Activated CD8-positive, alpha-beta T cell treated with anti-CD3 and anti-CD28 coated beads for 36 hours (primary cell): Measurements from ENCODE around the gene TFRC. TPM values are rescaled to one million over a fixed set of nuclear protein-coding genes. Genes with fewer than 3 reads are reported as not detected.

ENCODE experiments used
- ATAC-seq: fragments of 200-7000 bp; cut with Tn5 transposase; one replicate; pipeline ENCODE4 v1.10.0; 2021; ENCODE audit warnings: mild to moderate bottlenecking, moderate library complexity
- CTCF ChIA-PET: fragments of 350-600 bp; sonication (Branson Sonifier 250); formaldehyde crosslinking; loops from one replicate; lab custom pipeline; 2021; ENCODE audit warnings: antibody characterized with exemption; lab: Charles Lee
- POLR2A ChIA-PET: fragments of 350-600 bp; sonication (Branson Sonifier 250); formaldehyde crosslinking; loops from one replicate; lab custom pipeline; 2021; ENCODE audit warnings: antibody characterized with exemption; lab: Charles Lee
- DNase-seq: peaks from one replicate; pipeline ENCODE4 v3.0.0-alpha.2; 2020
- H3K27ac Mint-ChIP-seq: one replicate; pipeline ENCODE4 v1.8.0; 2021; ENCODE audit warnings: mild to moderate bottlenecking, mixed read lengths
- H3K27me3 Mint-ChIP-seq: one replicate; pipeline ENCODE4 v1.8.0; 2021; ENCODE audit warnings: mixed read lengths
- H3K36me3 Mint-ChIP-seq: one replicate; pipeline ENCODE4 v1.8.0; 2021; ENCODE audit warnings: low read depth, mixed read lengths
- H3K4me1 Mint-ChIP-seq: one replicate; pipeline ENCODE4 v1.8.0; 2021; ENCODE audit warnings: low read depth, mixed read lengths
- H3K4me3 Mint-ChIP-seq: one replicate; pipeline ENCODE4 v1.8.0; 2021; ENCODE audit warnings: mild to moderate bottlenecking, moderate library complexity, mixed read lengths
- H3K9me3 Mint-ChIP-seq: one replicate; pipeline ENCODE4 v1.8.0; 2021; ENCODE audit warnings: mixed read lengths
- CTCF ChIP-seq: fragments of 200-600 bp; IDR thresholded peaks from one replicate; pipeline ENCODE4 v1.8.0; 2022; ENCODE audit warnings: antibody characterized with exemption, mild to moderate bottlenecking
- intact Hi-C: fragments of 100-400 bp; cut with micrococcal nuclease; formaldehyde crosslinking; loops from one replicate; pipeline ENCODE4 v1.10.0; 2022
- total RNA-seq, 2 experiments: library from RNA; stranded (reverse); gene quantifications; one replicate each; pipeline ENCODE4 v1.2.3, GENCODE V29; 2021

TFRC gene
- total RNA-seq: 100 to 1,000 TPM; 521 to 524 TPM

GRCh38 chr3:196081834-196082618, at the start of gene TFRC:
TFRC (minus strand) TSS chr3:196082090; CDS start chr3:196077099, 4,991 bp downstream.
- Mint-ChIP-seq H3K27me3 (no peaks in the 10 kb centered on the region), H3K27ac (peak within 1 kb of the TSS; percentile 96), H3K36me3 (peaks cover 35% of the 10 kb centered on the region), H3K9me3 (no peaks in the 10 kb centered on the region), H3K4me3 (peak within 1 kb of the TSS; percentile 91), H3K4me1 (peaks cover 28% of the 10 kb centered on the region)
- ChIA-PET CTCF (interaction anchor here (1.4 kb wide), 1 partner anchor 98 kb away, joined by 3 read pairs; no protein-coding TSS in a partner anchor), POLR2A (interaction anchor here (0.7 to 4.3 kb wide), 6 partner anchors 14 to 174 kb away, joined by 3 to 19 read pairs (median 6); partner anchors contain the start of gene TNK2)
- no peak for TF ChIP-seq CTCF
- DNase-seq (peak; percentile 98), ATAC-seq (peak; percentile 95)
- intact Hi-C loops: loop anchor here (5.0 kb wide), 1 partner anchor 100 kb away; no protein-coding TSS in a partner anchor

GRCh38 chr3:196128172-196128843, 46.4 kb upstream of the TFRC start:
- Mint-ChIP-seq H3K27ac (no peak overlapping the region), H3K4me1 (peaks cover 12% of the 10 kb centered on the region), H3K9me3 (no peaks in the 10 kb centered on the region), H3K27me3 (no peaks in the 10 kb centered on the region), H3K36me3 (no peaks in the 10 kb centered on the region), H3K4me3 (no peak overlapping the region)
- ChIA-PET POLR2A (interaction anchor here (0.9 kb wide), 1 partner anchor 10 kb away, joined by 4 read pairs; no protein-coding TSS in a partner anchor), CTCF (interaction anchor here (2.3 kb wide), 1 partner anchor 55 kb away, joined by 7 read pairs; no protein-coding TSS in a partner anchor)
- ATAC-seq: no peak
- intact Hi-C loops: no loop called here
- TF ChIP-seq CTCF: no peak
- no peak for DNase-seq

GRCh38 chr3:196127308-196128040, 45.6 kb upstream of the TFRC start:
- ATAC-seq (peak; percentile 74), DNase-seq (peak; percentile 41)
- ChIA-PET POLR2A (interaction anchor here (0.9 kb wide), 1 partner anchor 11 kb away, joined by 4 read pairs; no protein-coding TSS in a partner anchor), CTCF (interaction anchor here (2.3 kb wide), 1 partner anchor 54 kb away, joined by 7 read pairs; no protein-coding TSS in a partner anchor)
- Mint-ChIP-seq H3K9me3 (no peaks in the 10 kb centered on the region), H3K27ac (peak overlapping the region; percentile 48), H3K36me3 (no peaks in the 10 kb centered on the region), H3K27me3 (no peaks in the 10 kb centered on the region), H3K4me3 (no peak overlapping the region), H3K4me1 (peaks cover 12% of the 10 kb centered on the region)
- TF ChIP-seq CTCF: no peak
- intact Hi-C loops: no loop called here

GRCh38 chr3:196124608-196125007, 42.7 kb upstream of the TFRC start:
- Mint-ChIP-seq H3K36me3 (no peaks in the 10 kb centered on the region), H3K27ac (no peak overlapping the region), H3K4me3 (no peak overlapping the region), H3K27me3 (no peaks in the 10 kb centered on the region), H3K9me3 (no peaks in the 10 kb centered on the region), H3K4me1 (peaks cover 29% of the 10 kb centered on the region)
- ChIA-PET POLR2A (no interaction called here), CTCF (no interaction called here)
- ATAC-seq: no peak
- intact Hi-C loops: no loop called here
- DNase-seq: no peak
- no peak for TF ChIP-seq CTCF
